GM10266 (cell line): Measurements from ENCODE around the gene ZBTB18.

Experiments used
- DNase-seq: peaks from one replicate; pipeline ENCODE4 v3.0.0; 2012; ENCODE audit errors: extremely low spot score
- CTCF ChIP-seq: IDR thresholded peaks from 2 replicates; pipeline ENCODE4 v1.5.1; 2012; ENCODE audit warnings: mild to moderate bottlenecking, low read depth; ENCODE audit not compliant: control insufficient read depth, insufficient read depth; ENCODE audit errors: missing control alignments

Gene ZBTB18

GRCh38 chr1:244064621-244065020 lies 13.5 kb downstream of the ZBTB18 start:
- no peak for TF ChIP-seq CTCF
- DNase-seq: no peak

- no peak for DNase-seq
- no peak for TF ChIP-seq CTCF
These were observed 14.1 kb downstream of the ZBTB18 start for GRCh38 chr1:244065063-244065793.

- TF ChIP-seq CTCF: no peak
These were observed 14.9 kb downstream of the ZBTB18 start for GRCh38 chr1:244065960-244066388.

GRCh38 chr1:244066954-244067716 lies 16.1 kb downstream of the ZBTB18 start:
- no peak for TF ChIP-seq CTCF
- no peak for DNase-seq

More at GRCh38 chr1:244065960-244066388, 14.9 kb downstream of the ZBTB18 start:
- no peak for DNase-seq

GRCh38 chr1:244067893-244068292 lies 16.8 kb downstream of the ZBTB18 start:
- no peak for DNase-seq
- no peak for TF ChIP-seq CTCF

- DNase-seq: no peak
- no peak for TF ChIP-seq CTCF
These were observed 17.5 kb downstream of the ZBTB18 start for GRCh38 chr1:244068567-244068966.
